Measurements from ENCODE around the gene GON4L. TPM values are rescaled to one million over a fixed set of nuclear protein-coding genes. Genes with fewer than 3 reads are reported as not detected.
"Not testable (repeated sequence)": the region's sequence is repeated elsewhere in the genome, so short reads cannot be mapped to it uniquely, and the experiment has no call there.

Gene GON4L
- total RNA-seq, 1 donor from 2014 or later = 29.5 TPM

DNA sequence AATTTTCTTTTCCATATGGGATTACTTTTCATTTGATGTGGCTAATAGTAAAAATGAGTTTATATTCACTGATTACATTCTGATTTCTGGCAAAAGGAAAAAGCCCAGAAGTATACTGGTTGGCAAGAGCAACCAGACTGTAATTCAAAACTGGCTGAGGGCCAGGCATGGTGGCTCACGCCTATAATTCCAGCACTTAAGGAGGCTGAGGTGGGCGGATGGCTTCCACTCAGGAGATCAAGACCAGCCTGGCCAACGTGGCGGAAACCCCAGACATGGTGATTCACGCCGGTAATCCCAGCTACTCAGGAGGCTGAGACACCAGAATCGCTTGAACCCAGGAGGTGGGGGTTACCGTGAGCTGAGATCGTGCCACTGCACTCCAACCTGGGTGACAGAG lies 16.8 kb upstream of the GON4L start:
- DNase-seq (ENCODE audit: low spot score) = no peak
- intact Hi-C loops (cut with DNase I) = no loop called here

DNA sequence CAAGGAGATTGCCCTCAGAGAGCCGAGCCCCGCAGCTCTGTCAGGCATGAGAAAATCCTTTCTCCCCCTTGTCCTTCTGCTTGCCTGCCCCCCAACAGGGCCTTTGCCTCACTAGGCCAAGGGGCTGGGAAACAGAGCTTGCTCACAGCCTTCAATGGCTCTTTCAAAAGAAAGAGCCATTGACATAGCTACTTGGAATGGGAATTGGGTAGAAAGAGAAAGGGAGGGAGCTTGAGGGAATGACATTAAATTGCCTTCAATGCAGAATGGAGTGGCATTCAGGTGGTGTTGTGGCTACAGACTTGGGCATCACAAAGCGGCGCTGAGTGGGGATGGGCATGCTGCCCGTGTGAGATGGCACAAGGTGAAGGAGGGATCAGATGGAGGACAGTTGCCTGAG lies 15.5 kb upstream of the GON4L start:
- intact Hi-C loops (cut with DNase I) = no loop called here
- no peak for DNase-seq (ENCODE audit: low spot score)

- no peak for DNase-seq (ENCODE audit: low spot score)
These were observed 14.4 kb upstream of the GON4L start for GRCh38 chr1:155871390-155871789.

DNA sequence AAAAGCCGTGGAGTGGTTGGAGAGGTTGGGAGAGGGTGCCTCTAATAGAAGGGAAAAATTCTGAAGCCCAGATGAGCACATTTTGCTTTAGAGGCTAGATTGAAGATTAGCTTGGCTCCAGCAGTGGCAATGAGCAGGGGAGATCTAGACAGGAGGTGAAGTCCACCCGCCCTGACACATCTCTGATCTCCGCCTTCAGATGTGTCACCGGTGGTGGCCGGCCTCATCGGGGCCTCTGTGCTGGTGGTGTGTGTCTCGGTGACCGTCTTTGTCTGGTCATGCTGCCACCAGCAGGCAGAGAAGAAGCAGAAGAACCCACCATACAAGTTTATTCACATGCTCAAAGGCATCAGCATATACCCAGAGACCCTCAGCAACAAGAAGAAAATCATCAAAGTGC lies 10.8 kb upstream of the GON4L start:
- intact Hi-C loops (cut with DNase I) = no loop called here

More at GRCh38 chr1:155871390-155871789, 14.4 kb upstream of the GON4L start:
- intact Hi-C loops (cut with DNase I) = no loop called here

GRCh38 chr1:155864393-155864792 lies 7.4 kb upstream of the GON4L start:
- intact Hi-C loops (cut with DNase I) = no loop called here
- DNase-seq (ENCODE audit: low spot score) = no peak

More for the DNA sequence above, 10.8 kb upstream of the GON4L start:
- no peak for DNase-seq (ENCODE audit: low spot score)

DNA sequence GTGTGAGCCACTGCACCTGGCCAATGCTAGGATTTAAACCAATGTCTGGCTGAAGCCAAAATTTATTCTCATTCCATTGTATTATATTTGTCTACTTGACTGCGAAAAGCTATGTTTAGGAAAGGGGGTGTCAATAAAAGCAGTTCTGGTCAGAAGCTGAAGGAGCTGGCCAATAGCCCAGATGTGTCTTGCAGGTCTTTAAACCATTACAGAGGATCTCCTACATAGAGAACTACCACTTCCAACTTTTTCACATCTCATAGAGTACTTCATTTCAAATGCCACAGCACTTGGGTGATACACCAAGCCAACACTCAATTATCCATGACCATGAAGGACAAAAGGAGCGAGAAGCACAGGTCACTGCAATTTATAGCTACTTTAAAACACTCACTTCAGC lies 4.9 kb upstream of the GON4L start:
- no peak for DNase-seq (ENCODE audit: low spot score)
- intact Hi-C loops (cut with DNase I) = loop anchor here (2.0 kb wide), 2 partner anchors 49 to 73 kb away; partner anchors contain the start of genes KHDC4 and RIT1

DNA sequence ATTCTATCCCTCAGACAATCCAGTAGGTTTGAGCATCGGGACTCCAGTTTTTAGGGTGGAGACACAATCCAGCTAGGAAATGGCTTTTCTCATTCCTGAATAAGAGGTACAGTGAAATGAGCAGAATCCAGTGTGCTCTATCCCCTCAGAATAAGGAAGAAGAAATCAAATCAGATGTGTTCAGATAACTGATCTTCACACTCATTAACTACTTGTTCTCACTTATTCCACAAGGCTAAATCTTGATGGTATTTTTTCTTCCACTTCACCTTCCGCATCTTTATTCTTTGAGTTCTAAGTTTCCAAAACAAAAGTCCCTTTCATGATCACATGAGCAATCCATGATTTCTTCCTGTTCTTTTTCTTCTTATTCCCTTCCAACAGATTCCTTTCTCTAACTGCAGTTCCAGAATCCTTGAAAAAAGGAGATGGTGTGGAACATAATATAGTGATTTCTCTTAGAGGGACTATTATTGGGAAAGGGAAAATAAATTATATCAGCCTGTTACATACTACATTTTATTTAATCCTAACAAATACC lies 4.0 kb upstream of the GON4L start:
- no peak for DNase-seq (ENCODE audit: low spot score)
- intact Hi-C loops (cut with DNase I) = loop anchor here (2.0 kb wide), 2 partner anchors 50 to 74 kb away; partner anchors contain the start of genes KHDC4 and RIT1

- intact Hi-C loops (cut with DNase I) = loop anchor here (2.0 kb wide), 2 partner anchors 51 to 75 kb away; partner anchors contain the start of genes KHDC4 and RIT1
- DNase-seq (ENCODE audit: low spot score) = peak; percentile 95
These were observed 3.2 kb upstream of the GON4L start for GRCh38 chr1:155859881-155860871.

- DNase-seq (ENCODE audit: low spot score) = peak; percentile 98
- intact Hi-C loops (cut with DNase I) = no loop called here
These were observed 2.3 kb upstream of the GON4L start, which contains the start of gene SYT11 for GRCh38 chr1:155859234-155859829. SYT11 (plus strand) TSS chr1:155859567; CDS start chr1:155859762, 195 bp downstream.

DNA sequence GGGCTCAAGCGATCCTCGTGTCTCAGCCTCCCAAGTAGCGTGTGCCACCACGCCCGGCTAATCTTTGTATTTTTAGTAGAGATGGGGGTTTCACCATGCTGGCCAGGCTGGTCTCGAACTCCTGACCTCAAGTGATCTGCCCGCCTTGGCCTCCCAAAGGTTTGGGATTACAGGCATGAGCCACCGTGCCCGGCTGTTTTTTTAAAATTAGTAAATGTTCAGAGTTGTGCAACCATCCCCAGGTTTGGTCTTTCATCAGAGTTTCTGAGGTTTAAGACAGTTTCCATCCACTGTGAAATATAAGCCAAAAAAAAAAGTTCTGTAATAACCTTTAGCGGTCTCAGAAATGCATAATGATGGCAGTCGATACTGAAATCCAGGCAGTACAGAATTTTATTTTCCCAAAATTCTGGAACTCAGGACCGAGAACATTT lies 1.8 kb upstream of the GON4L start:
- DNase-seq (ENCODE audit: low spot score) = no peak
- intact Hi-C loops (cut with DNase I) = no loop called here

DNA sequence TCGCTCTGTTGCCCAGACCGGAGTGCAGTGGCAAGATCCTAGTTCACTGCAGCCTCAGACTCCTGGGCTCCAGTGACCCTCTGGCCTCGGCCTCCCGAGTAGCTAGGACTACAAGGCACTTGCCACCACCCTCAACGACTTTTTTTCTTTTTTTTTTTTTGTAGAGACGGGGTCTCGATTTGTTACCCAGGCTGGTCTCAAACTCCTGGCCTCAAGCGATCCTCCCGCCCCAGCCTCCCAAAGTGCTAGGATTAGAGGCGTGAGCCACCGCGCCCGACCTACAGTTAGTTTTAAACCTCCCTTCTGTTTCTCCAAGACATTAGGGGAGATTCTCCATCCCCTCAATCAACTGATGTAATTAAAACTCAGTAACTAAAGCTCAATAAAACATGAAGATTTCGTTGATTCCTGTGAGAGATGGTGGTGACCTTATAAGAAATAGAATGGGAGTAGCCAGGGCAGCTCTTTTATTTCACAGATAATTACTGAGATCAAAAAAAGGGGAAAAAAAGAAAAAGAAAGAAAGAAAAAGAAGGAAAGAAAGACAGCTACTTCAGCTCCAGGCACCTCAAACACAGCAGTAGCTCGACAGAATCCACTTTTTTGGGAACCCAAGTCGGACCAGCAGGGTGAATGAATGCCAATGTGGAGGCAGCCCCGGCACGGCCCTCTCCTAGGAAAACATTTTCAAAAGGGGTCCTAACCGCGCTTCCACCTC lies 598 bp downstream of the GON4L start:
- intact Hi-C loops (cut with DNase I) = no loop called here
- DNase-seq (ENCODE audit: low spot score) = no peak

DNA sequence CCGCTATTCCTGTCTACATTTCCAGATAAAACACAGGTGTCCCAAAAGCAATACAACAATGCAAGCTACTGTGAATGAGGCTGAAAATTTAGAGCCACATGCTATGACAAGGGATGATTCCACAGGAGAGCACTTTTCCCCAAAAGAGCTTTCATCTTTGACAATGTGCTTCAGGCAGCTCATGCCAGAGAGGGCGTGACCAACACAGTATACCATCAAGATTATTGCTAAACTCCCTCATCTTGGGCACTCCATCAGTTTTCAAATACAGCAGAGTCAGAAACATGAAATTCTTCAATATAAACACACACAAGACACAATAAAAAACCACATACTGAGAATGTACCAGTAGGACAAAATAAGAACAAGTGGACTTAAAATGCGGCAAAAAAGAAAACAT lies 6.7 kb downstream of the GON4L start:
- DNase-seq (ENCODE audit: low spot score) = no peak
- intact Hi-C loops (cut with DNase I) = no loop called here

GRCh38 chr1:155847823-155848529 lies 9.0 kb downstream of the GON4L start:
- intact Hi-C loops (cut with DNase I) = no loop called here
- no peak for DNase-seq (ENCODE audit: low spot score)

DNA sequence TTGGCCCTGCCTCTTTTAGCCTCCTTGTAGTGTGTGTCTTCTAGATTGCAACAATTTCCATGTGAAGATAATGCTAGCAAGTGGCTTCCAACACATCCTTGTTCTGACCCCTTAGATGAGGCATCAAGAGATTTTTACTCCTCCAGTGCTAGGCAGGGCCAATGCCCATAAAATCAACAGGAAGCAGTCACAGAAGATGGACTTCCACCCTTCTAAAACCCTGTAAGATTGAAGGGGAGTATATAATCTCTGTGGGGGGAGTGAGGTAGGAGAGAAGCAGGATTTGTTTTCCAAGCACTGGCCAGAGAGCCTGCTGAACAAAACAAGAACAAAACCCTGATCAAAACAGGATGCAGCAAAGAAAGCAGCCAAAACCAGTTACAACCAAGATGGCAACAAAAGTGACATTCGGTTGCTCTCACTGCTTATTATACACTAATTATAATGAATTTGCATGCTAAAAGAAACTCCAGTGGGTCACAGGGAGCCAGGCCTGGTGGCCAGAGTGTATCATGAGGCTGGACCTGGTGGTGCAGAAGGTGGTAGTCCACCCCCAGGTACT lies 12.1 kb downstream of the GON4L start:
- no peak for DNase-seq (ENCODE audit: low spot score)
- intact Hi-C loops (cut with DNase I) = no loop called here

DNA sequence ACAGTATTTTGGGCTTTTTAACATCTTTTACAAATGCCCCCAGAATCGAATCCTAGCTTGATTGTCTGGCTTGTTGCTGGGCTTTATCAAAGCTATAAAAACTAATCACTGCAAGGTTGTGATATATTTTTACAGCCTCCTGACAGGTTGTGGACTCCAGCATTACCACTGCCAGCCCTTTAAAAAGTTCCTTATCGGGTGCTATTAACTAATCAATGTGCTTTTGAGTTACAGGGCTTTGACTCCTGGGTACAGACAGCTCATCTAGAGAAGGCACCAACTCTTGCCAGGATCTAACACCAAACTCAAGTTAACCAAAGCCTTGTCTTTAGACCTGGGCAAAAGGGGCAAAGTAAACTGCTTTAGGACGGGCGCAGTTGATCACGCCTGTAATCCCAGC lies 16.6 kb downstream of the GON4L start:
- DNase-seq (ENCODE audit: low spot score) = no peak
- intact Hi-C loops (cut with DNase I) = no loop called here

DNA sequence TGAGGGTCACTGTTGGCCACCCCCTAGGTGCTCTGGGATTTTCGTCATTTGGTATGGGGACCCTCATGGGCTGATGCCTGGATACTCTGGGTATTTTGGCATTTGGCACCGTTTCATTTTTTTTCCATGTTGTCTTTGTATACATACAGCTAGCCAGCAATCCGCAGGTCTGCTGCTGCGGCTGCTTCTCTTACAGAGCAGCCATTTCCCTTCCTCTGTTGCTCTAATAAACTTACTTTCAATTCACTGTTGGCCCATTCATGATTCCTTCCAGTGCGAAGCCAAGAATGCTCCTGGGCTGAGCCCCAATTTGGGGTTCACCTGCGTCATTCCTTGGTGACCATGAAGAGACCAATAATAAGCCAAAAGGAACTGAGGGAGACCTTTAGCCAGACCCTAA lies 21.5 kb downstream of the GON4L start:
- intact Hi-C loops (cut with DNase I) = no loop called here
- no peak for DNase-seq (ENCODE audit: low spot score)

DNA sequence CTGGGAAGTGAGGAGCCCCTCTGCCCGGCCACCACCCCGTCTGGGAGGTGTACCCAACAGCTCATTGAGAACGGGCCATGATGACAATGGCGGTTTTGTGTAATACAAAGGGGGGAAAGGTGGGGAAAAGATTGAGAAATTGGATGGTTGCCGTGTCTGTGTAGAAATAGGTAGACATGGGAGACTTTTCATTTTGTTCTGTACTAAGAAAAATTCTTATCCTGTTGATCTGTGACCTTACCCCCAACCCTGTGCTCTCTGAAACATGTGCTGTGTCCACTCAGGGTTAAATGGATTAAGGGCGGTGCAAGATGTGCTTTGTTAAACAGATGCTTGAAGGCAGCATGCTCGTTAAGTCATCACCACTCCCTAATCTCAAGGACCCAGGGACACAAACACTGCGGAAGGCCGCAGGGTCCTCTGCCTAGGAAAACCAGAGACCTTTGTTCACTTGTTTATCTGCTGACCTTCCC lies 22.1 kb downstream of the GON4L start:
- intact Hi-C loops (cut with DNase I); DNase-seq (ENCODE audit: low spot score): not testable (repeated sequence)

DNA sequence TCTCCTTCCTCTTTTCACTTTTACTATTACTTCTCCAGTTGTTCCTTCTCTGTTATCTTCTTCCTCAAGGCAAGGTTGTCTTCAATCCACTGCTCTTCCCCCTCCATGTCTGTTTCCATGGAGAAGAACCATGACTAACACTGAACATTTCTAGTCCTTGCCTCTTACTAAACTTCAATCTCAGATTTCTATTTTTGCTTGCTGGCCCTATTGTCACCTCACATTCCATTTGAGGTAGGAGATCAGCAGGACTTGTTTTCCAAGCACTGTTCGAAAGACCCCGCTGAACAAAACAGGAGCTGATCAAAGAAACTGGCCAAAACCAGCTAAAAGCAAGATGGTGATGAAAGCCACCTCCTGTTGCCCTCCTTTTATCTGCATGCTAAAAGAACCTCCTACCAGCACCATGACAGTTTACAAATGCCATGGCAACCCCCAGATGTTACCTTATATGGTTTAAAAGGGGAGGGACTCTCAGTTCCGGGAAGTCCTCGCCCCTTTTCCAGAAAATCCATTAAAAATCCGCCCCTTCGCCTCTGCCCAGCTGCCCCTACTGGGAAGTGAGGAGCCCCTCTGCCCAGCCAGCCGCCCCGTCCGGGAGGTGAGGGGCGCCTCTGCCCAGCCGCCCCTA lies 22.6 kb downstream of the GON4L start:
- no peak for DNase-seq (ENCODE audit: low spot score)
- intact Hi-C loops (cut with DNase I) = no loop called here

Measured in cardiac septum (tissue), 1 donor.